Globus pallidus (tissue), 1 donor: ENCODE data around the gene CPNE1.

Experiments
- DNase-seq: peaks from one replicate; pipeline ENCODE4 v3.0.0-alpha.2; 2015; ENCODE audit warnings: low spot score

CPNE1 gene

DNA sequence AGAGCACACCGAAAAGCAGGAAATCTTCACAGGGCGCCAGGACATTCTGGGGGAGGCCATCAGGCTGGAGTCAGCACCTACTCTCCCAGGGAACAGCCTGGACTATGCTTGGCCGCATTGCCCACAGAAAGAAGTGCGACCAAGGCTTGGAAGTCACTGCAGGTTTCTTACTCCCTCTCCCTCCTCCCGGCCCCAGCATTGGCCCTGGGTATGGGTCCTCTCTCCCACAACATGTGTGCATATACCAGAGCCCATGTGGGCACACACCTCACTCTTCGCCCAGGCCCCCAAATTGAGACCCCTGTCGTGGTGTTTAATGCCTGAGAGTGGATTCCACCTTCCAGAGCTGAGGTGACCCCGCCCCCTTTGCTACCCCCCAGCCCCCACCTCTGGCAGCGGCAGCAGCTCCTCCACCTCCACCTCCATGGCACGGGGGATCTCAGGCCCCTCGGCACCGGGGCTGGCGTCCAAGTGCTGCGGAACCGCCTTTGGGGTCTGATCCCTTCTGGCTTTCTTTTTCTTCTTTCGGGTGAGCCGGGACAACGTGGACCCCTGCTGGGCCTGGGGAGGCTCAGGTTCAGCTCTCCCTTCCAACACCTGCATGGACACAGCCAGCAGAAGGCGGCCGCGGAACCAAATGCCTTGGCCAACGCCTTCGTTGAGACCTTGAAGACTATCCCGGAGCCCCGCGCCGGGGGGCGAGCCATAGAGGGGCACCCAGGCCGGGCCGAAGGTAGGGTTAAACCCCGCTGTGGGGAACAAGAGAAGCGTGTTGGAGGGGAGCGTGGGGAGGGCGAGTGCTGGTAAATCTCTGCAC, 64.3 kb downstream of the CPNE1 start:
- DNase-seq: no peak

DNA sequence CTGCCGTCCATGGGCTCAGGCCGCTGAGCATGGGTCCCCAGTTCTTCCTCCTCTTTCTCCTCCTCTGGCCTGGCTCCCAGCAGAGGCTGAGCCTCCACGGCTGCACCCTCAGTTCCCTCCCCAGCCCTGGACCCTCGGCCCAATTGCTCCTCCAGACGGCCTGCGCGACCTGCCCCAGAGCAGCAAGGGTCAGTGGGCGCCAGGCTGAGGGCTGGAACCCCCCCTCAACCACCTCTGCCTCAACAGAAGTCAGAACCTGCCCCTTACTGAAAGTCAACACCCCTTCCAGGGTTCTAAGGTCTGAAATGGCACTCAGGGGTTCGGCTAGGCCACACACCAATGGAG, 65.0 kb downstream of the CPNE1 start:
- DNase-seq: no peak

DNA sequence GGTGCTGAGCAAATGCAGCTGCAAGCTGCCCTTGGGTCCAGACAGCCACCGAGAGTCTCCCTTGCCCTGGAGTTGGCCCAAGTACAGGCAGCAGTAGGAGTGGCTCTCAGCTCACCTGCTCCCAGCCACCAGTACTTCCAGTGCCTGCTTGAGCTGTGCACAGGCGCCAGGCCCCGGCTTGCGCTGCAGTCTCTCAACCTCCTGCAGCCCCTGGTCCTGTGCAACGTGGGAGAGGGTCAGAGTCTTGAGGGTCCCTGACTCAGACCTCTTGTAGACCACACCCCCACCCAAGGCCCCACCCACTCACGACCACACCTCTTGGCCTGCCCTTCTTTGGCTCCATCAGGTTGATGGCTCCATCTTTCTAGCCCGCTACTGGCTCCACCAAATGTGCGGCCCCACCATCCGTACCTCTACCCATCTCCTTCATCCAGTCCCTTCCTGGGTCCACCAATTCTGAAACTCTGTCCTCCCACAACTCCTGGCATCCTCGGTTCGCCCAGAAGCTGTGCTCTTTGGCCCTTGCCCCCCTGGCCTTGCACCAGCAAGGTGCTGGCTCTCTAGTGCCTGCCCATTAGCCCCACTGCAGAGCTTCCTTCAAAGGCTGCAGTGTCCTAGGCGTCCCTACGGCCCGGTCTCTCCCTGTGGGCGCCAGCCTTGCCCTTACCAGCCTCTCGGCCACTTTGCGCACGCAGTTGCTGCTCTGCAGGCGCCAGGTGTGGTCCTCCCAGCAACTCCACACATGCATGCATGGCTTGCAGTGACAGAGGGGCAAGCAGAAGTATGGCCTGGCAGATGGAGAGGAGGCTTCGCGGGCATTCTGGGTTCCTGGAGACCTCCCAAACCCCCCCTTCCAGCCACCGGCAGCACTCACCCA, 65.6 kb downstream of the CPNE1 start:
- DNase-seq: no peak

DNA sequence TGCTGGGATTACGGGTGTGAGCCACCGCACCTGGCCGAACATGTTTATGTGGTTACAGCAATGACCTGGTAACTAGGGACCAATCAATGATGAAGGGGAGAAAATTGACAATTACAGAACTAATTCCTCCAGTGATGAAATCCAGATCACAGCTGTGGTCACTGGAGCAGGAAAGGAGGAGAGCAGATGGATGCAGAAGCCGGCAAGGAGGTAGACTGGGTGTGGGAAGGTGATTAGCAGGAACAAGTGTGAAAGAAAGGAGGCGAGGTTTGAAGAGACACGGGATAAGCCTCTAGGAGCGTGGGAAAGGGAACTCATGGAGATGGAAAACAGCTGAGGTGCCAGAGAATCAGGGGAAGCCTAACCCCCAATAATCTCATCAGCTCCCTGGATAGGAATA, 66.2 kb downstream of the CPNE1 start:
- no peak for DNase-seq

DNA sequence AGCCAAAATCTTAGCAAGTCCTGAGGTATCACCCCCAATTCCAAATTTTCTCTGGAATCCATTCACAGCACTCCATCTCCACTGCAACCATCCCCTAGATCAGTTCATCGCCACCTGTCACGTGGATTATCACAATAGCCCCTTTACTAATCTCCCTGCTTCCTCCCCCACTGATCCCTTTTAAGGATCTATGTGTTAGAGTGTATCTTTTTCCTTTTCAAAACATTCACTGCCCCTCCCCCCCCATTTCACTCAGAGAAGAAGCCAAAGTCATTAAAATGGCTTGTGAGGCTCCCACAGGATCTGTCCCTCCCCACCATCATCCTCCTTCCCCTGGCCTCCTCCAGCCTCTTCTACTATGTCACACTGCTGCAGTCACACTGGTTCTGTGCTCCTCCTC, 67.5 kb downstream of the CPNE1 start:
- DNase-seq: no peak

DNA sequence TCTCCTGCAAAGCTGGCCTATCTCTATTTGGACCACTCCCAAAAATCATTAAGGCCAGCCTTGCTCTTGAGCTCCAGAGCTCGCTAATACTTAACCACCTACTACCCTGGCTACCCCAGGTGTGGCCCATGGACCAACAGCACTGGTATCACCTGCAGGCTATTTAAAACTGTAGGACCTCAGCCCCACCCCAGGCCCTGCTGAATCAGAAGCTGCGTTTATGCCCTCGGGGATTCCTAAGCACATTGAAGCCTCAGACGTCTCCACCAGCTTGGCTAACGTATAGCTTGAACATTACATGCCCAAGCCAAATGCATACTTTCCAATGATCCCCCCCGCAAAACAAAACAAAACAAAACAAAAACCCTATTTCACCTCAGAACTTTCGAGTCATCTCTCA, 68.8 kb downstream of the CPNE1 start:
- no peak for DNase-seq

DNA sequence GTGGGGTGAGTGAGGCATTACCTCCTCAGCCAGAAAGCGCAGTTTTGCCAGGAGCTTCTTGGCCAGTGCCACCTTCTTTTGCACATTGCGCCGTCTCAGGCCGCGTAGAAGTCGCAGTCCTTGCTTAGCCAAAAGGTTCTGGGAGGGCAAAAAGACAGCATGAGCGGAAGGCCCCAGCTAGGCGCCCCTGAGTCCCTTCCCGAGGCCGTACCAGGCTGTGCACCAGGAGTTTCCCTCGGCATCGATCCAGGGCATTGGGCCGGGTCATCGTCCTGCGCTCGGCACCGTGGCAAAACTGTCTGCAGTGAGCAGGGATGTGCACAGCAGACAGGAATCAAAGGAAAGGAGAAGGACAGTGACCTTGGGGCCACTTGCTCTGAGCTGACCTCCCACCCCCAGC, 69.2 kb downstream of the CPNE1 start:
- DNase-seq: no peak

DNA sequence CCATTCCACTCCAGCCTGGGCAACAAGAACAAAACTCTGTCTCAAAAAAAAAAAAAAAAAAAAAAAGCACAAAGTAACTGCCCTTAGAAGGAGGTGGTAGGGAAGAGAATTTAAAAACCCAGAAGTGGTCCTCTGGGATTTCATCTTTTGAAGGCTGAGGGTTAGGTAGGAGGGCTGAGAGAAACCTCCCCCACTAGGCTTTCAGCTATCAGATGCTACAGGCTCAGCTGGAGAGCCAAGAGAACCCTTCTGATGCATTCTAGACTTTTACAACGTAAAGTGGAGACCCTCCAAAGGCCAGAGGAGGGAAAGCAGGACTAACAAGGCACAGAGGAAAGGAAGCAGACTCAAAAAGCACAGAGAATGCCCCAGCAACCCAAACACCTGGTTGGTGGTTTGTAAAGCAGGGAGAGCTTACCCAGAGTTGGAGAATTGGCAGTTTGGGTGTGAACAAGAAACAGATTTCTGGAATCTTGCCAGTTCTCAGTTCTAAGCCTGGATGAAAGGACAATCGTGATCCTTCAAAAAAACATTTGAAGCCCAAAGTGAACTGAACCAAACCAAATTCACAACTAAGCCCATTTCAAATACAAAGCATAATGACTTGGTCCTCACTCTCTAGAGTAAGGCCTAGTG, 72.2 kb downstream of the CPNE1 start:
- no peak for DNase-seq

DNA sequence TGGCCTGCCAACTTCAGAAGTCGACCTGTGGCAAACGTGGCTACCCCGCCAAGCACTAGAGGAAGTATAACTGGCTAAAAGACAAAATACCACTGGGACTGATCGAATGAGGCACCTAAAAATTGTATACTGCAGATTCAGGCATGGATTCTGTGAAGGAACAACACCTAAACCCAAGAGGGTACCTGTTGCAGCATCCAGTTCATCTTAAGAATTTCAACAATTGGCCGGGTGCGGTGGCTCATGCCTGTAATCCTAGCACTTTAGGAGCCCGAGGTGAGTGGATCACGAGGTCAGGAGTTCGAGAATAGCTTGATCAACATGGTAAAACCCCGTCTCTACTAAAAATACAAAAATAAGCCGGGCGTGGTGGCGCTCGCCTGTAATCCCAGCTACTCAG, 76.3 kb downstream of the CPNE1 start:
- no peak for DNase-seq

DNA sequence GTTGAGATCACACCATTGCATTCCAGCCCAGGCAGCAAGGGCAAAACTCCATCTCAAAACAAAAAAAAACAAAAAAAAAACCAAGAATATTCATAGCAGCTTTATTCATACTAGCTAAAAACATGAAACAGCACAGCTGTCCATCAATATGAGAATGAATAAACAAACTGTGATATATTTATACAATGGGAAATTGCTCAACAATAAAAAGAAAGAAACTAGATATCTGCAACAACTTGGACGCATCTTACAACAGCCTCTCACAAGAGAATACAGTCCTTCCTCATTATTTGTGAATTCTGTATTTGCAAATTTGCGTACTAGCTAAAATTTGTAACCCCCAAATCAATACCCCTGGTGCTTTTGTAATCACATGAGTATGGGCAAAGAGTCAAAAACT, 77.3 kb downstream of the CPNE1 start:
- DNase-seq: no peak

DNA sequence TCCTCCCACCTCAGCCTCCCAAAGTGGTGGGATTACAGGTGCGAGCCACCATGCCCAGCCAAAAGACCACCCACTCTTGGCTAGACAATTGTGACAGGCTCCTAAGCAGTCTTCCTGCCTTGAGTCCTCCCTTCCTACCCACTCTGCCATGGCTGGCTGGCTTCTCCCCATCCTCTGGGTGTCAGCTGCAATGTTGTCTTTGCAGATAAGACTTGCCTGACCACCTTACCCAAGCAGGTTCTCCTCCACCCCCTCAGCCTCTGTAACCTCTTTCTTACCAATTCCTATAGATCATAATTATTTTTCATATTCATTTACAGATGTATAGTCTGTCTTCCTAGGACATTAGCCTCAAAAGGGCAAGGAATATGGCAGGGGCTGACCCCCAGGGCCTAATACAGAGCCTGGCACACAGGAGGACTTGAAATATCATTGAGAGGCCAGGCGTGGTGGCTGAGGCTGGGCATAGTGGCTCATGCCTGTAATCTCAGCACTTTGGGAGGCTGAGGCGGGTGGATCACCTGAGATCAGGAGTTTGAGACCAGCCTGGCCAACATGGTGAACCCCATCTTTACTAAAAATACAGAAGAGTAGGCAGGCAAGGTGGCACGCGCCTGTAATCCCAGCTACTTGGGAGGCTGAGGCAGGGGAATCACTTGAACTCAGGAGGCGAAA, 77.8 kb downstream of the CPNE1 start:
- no peak for DNase-seq

DNA sequence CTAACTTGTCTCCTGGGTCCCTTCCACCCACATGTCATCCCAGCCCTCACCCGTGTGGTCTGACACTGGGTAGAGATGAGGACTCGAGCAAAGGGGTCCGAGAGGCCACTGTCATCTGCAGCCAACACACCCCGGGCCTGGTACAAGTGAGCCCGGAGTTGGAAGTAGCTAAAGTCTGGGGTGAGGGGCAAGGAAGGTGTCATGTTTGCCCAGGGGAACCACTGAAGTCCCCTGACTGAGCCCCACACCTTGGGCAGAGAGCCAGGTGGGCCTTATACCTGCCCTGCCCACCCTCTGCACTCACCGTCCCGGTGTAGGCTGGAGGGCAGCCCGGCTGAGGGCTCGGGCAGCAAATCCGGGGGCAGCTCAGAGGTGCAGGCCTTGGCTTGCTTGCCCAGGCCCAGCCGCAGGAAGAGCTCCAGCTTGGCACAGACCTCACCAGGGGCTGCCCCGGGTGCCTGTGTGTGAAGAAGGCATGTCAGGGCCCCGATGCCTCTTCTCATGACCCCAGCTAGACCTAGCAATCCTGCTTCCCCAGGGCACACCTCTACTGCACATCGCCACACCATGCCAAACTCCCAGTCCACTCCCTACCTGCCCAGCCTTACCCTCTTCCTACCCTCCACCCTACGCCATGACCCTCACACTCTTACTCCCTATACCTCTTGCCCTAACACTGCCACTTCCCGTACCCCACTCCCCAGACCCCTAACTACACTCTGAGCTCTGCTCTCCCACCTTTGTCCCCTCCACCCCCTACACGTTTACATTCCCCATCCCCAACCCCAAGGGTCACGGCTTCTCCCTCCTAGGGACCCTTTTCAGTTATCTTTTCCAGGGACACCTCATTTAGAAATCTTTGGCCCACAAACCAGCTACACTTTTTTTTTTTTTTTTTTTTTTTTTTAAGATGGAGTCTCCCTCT, 80.8 kb downstream of the CPNE1 start:
- DNase-seq: no peak

DNA sequence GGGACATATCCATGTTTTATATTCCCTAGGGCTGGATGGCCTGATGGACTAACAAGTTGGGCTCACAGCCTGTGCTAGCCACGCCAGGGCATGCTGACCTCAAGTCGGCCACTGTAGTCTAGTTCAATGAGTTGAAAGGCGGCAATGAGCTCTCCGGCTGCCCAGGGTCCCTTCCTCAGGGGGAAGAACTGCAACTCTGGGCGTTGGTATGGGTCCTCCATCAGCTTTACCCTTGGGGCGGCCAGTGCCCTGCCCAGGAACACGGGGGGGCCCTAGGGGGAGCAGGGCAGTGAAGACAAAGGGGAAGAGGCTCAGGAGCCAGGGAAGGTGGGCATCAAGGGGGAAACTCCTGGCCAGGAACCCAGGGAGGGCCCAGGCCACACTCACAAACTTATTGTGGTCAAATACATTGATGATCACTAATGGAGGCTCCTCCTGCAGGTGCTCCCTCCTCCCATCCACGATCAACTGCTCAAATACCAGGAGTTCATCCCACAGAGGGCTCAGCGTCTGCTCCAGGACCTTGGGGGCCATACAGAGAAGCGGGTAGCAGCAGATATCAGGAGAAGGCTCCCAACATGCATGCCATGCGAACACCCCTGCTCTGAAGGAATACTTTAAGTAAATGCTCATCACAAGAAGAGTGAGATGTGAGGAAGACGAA, 81.8 kb downstream of the CPNE1 start:
- DNase-seq: no peak

DNA sequence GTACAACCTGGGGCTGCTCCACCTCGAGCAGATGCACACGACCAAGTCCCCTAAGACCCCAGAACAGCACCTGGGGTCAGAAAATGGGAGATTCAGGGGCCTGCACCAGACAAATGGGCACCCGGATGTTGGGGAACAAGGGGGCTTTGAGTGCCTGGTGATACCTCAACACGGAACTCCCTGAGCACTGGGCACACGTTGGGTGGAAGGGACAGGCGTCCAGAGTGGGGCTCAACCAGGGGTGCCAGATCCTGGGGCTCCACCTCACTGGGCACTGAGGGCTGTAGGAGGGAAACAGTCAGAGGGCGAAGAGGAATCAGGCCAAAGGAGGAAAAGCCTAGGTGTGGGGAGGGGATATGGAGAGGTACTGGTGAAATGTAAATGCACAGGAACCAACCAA, 82.6 kb downstream of the CPNE1 start:
- DNase-seq: no peak

DNA sequence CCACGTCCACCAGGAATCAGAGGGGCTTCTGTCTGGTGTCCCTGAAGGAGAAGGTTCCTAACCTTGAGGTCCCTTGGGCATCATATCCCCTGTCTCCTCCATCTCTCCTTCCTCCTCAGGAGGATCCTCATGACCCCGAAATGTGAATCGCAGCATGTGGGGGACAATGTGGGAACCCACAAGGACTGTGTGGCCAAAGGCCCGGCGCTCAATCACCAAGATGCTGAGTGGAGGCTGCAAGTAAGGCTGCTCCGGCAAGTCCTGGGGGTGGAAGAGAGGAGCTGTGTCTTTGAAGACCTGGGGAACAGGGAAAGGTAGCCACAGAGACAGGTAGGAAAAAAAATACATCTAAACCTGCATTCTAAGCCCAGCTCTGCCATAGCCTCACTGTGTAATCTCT, 85.5 kb downstream of the CPNE1 start:
- DNase-seq: no peak

DNA sequence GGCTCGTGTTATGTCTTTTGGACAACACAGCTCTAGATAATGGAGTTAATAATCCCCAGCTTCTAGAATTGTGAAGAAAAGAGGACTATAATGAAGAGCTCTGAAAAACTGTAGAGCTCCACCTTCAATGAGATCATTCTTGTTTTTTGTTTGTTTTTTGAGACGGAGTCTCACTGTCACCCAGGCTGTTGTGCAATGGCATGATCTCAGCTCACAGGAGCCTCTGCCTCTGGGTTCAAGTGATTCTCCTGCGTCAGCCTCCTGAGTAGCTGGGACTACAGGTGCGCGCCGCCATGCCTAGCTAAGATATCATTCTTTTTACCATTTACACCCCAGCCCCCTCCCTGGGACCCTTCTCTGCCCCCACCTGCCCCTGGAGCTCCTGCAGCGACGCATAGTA, 86.2 kb downstream of the CPNE1 start:
- DNase-seq: no peak

DNA sequence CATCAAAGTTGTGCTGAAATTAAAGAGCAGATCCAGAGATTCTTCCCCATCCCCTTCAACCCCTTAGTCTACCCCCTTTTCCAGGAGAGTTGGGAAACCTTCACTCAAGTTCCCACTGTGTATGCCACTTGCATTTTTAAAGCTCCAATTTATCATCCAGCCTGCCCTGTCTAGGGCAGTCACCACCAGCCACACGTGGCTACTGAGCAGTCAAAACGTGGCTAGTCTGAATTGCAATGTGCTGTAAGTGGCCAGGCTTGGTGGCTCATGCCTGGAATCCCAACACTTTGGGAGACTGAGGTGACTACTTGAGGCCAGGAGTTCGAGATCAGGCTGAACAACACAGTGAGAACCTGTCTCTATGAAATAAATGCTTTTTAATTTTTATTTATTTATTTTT, 87.9 kb downstream of the CPNE1 start:
- DNase-seq: no peak
